Endodermal cell (in vitro differentiated cells): ENCODE data around the gene EFTUD2. TPM values are rescaled to one million over a fixed set of nuclear protein-coding genes. Genes with fewer than 3 reads are reported as not detected.
A peak's percentile ranks its signal among the peaks of the same experiment; 100 is the strongest.

Experiments
- DNase-seq: peaks from one replicate; pipeline ENCODE4 v3.0.0-alpha.2; 2017
- H3K27ac ChIP-seq: 2 replicates; pipeline ENCODE4 v1.5.1; 2013; ENCODE audit warnings: mild to moderate bottlenecking, low read depth, low read length, moderate library complexity
- H3K27me3 ChIP-seq: 2 replicates; pipeline ENCODE4 v1.6.1; 2013; ENCODE audit warnings: mild to moderate bottlenecking, low read length, moderate library complexity; ENCODE audit not compliant: insufficient read depth, control insufficient read depth, poor library complexity, severe bottlenecking
- H3K36me3 ChIP-seq: 2 replicates; pipeline ENCODE4 v1.7.0; 2013; ENCODE audit warnings: mild to moderate bottlenecking, low read length, moderate library complexity; ENCODE audit not compliant: control insufficient read depth, insufficient read depth
- H3K4me1 ChIP-seq: one replicate; pipeline ENCODE4 v1.7.0; 2013; ENCODE audit warnings: low read length; ENCODE audit not compliant: control insufficient read depth, insufficient read depth
- H3K4me3 ChIP-seq: 2 replicates; pipeline ENCODE4 v1.5.1; 2013; ENCODE audit warnings: mild to moderate bottlenecking, low read length, moderate library complexity
- H3K9ac ChIP-seq: 2 replicates; pipeline ENCODE4 v1.6.1; 2013; ENCODE audit warnings: mild to moderate bottlenecking, low read length, moderate library complexity; ENCODE audit not compliant: poor library complexity, severe bottlenecking; ENCODE audit errors: extremely low read depth
- H3K9me3 ChIP-seq: 2 replicates; pipeline ENCODE4 v1.6.1; 2013; ENCODE audit warnings: mild to moderate bottlenecking, low read length, moderate library complexity; ENCODE audit not compliant: control insufficient read depth
- H3K27ac Mint-ChIP-seq: 2 replicates; pipeline ENCODE4 v1.8.0; 2020; ENCODE audit warnings: mixed read lengths
- H3K27me3 Mint-ChIP-seq: 2 replicates; pipeline ENCODE4 v1.8.0; 2021; ENCODE audit warnings: mild to moderate bottlenecking, mixed read lengths; ENCODE audit not compliant: insufficient read depth
- H3K36me3 Mint-ChIP-seq: 2 replicates; pipeline ENCODE4 v1.8.0; 2020; ENCODE audit warnings: low read depth, mixed read lengths
- H3K4me1 Mint-ChIP-seq: 2 replicates; pipeline ENCODE4 v1.8.0; 2020; ENCODE audit warnings: mixed read lengths
- H3K4me3 Mint-ChIP-seq: 2 replicates; pipeline ENCODE4 v1.8.0; 2020; ENCODE audit warnings: mild to moderate bottlenecking, moderate library complexity, mixed read lengths
- H3K9me3 Mint-ChIP-seq: 2 replicates; pipeline ENCODE4 v1.8.0; 2020; ENCODE audit warnings: mild to moderate bottlenecking, mixed read lengths
- WGBS, 2 experiments: methylation state at CpG; one replicate each; pipeline versions ENCODE4 v1.1.5 to v1.1.7; 2013; ENCODE audit warnings: missing lambda C conversion rate in 2 of 2, mixed read lengths in 1 of 2; ENCODE audit not compliant: insufficient coverage in 1 of 2, insufficient read length in 1 of 2; 5-methylcytosine and 5-hydroxymethylcytosine counted together
- total RNA-seq, 2 donors: library from RNA; stranded (reverse); fragmentation: NEBNext Ultra II Directional in 1 of 2; extraction: Animal tissue kit (Norgen Biotek cat#: 25700) in 1 of 2; gene quantifications; 2 replicates in 1 of 2; 3 replicates in 1 of 2; pipeline ENCODE4 v1.2.1, GENCODE V29; 2021
- TF ChIP-seq, protein P1 (sequence below): fragments of 200-600 bp; sonication (generic); conservative IDR thresholded peaks from 2 replicates; pipeline ENCODE4 v1.5.0; 2021; ENCODE audit warnings: antibody characterized with exemption, mild to moderate bottlenecking

The EFTUD2 gene
- total RNA-seq, 2 donors from 2014 or later = 145 to 171 TPM

DNA sequence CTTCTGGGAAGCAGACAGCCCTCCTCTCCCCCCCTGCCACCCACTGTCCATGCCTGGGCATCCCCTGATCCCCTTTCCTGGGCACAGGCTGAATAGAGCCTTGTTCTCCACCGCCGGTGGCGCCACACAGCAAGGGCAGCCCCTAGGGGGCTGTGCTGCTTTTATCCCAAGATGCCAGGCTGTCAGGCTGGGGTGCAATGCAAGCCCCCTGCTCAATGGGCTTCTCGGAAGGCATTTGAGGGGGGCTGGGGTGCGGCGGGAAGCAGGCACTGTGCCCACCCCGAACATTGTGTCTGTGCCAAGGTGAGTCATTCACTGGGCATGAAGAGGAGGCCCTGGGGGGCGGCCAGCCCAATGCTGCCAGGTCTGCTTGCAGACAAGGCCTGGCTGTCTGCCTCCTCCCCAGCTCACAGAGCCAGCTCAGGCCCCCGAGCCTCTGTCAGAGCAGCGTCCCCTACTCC lies 17.6 kb upstream of the EFTUD2 start:
- Histone ChIP-seq H3K4me1 (no peaks in the 10 kb centered on the region), H3K36me3 (no peaks in the 10 kb centered on the region), H3K9me3 (no peaks in the 10 kb centered on the region), H3K4me3 (no peak overlapping the region), H3K9ac (no peak overlapping the region), H3K27ac (no peak overlapping the region), H3K27me3 (peaks cover 30% of the 10 kb centered on the region)
- Mint-ChIP-seq H3K36me3 (no peaks in the 10 kb centered on the region), H3K4me3 (no peak overlapping the region), H3K27me3 (peaks cover 41% of the 10 kb centered on the region), H3K9me3 (no peaks in the 10 kb centered on the region), H3K4me1 (peaks cover 3% of the 10 kb centered on the region), H3K27ac (no peak overlapping the region)
- TF ChIP-seq, protein P1, sequence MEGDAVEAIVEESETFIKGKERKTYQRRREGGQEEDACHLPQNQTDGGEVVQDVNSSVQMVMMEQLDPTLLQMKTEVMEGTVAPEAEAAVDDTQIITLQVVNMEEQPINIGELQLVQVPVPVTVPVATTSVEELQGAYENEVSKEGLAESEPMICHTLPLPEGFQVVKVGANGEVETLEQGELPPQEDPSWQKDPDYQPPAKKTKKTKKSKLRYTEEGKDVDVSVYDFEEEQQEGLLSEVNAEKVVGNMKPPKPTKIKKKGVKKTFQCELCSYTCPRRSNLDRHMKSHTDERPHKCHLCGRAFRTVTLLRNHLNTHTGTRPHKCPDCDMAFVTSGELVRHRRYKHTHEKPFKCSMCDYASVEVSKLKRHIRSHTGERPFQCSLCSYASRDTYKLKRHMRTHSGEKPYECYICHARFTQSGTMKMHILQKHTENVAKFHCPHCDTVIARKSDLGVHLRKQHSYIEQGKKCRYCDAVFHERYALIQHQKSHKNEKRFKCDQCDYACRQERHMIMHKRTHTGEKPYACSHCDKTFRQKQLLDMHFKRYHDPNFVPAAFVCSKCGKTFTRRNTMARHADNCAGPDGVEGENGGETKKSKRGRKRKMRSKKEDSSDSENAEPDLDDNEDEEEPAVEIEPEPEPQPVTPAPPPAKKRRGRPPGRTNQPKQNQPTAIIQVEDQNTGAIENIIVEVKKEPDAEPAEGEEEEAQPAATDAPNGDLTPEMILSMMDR = no peak
- WGBS, 2 experiments = 90 to 93% methylated on average over 7 to 10 of the region's 10 CpGs
- DNase-seq = peak; percentile 52

DNA sequence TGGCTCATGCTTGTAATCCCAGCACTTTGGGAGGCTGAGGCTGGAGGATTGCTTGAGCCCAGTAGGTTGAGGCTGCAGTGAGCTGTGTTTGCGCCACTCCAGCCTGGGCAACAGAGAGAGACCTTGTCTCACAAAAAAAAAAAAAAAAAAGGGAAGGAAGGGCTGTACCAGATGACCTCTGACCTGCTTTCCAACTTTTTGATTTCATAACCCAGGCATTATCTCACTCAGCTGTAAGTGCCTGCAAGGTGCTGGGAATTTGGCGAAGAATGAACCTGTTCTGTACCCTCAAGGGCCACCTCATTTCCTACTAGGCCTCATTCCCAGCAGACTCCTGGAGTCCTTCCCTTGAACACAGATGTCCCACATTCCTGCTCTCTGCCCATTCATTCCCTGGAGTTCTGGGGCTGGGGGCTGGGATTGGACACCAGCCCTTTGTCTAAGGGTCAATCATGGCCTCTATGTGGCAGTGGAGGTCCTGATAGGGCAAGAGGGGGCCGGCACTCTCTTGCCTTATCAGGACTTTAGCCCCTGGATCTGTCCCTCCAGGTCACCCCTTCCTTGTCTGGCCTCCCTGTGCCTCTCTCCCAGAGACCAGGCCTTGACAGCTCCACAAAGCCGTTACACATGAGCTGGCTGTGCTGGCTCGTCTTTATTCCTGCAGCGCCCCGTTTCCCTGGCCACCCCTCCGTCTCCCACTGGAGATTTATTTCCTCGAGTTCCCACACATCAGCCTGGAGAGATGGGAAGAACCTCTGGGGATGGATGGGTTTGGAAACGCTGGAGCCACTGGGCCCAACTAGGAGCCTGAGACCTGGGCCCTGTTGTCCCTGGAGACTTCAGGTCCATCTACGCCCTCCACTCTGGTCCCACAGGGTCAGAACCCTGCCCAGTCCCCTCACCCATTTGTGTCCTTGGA lies 16.9 kb upstream of the EFTUD2 start:
- no peak for DNase-seq
- Histone ChIP-seq H3K36me3 (no peaks in the 10 kb centered on the region), H3K4me1 (no peaks in the 10 kb centered on the region), H3K27me3 (peaks cover 35% of the 10 kb centered on the region), H3K9ac (no peak overlapping the region), H3K27ac (peak overlapping the region; percentile 22), H3K9me3 (no peaks in the 10 kb centered on the region), H3K4me3 (no peak overlapping the region)
- no peaks in the 10 kb centered on the region for H3K9me3 Mint-ChIP-seq
- WGBS, 2 experiments = 90 to 94% methylated on average over 3 to 11 of the region's 11 CpGs
- TF ChIP-seq, protein P1 = no peak
- H3K27ac Mint-ChIP-seq = no peak overlapping the region
- H3K4me3 Mint-ChIP-seq = no peak overlapping the region
- peaks cover 47% of the 10 kb centered on the region for H3K27me3 Mint-ChIP-seq
- no peaks in the 10 kb centered on the region for H3K4me1 Mint-ChIP-seq
- no peaks in the 10 kb centered on the region for H3K36me3 Mint-ChIP-seq

DNA sequence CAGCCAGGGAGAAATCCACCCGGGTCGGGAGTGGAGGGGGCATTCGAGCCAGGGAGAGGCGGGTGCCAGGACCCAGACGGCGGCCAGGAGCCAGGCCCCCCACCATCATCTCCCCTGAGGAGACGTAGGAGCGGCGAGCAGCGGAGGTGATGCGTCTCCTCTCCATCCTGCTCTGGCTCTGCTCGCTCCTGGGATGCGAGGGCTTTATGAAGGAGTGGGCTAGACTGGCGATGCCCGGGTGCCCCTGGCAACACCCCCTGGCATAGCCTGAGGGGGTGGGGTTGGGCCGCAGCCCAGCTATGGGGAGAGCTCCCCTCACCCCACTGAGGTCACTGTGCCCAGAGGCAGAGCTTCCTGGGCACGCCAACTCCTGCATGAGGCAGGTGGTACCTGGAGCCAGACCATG lies 16.1 kb upstream of the EFTUD2 start, which contains the start of gene GFAP:
GFAP (minus strand) TSS at position 180 of the 406 bp plus-strand sequence; CDS start at position 166, 14 bp downstream.
- Histone ChIP-seq H3K4me1 (no peaks in the 10 kb centered on the region), H3K27me3 (peaks cover 32% of the 10 kb centered on the region), H3K9me3 (no peaks in the 10 kb centered on the region), H3K4me3 (no peak within 1 kb of the TSS), H3K9ac (no peak within 1 kb of the TSS), H3K36me3 (no peaks in the 10 kb centered on the region), H3K27ac (peak within 1 kb of the TSS; percentile 22)
- TF ChIP-seq, protein P1 = no peak
- Mint-ChIP-seq H3K4me1 (no peaks in the 10 kb centered on the region), H3K9me3 (no peaks in the 10 kb centered on the region), H3K4me3 (no peak within 1 kb of the TSS), H3K36me3 (no peaks in the 10 kb centered on the region), H3K27me3 (peaks cover 53% of the 10 kb centered on the region), H3K27ac (no peak within 1 kb of the TSS)
- WGBS, 2 experiments = 91 to 95% methylated on average over 8 to 17 of the region's 17 CpGs
- no peak for DNase-seq
